CD4-positive, alpha-beta memory T cell (primary cell): ENCODE data around the gene SUN2. TPM values are rescaled to one million over a fixed set of nuclear protein-coding genes. Genes with fewer than 3 reads are reported as not detected.
"Not testable (repeated sequence)": the region's sequence is repeated elsewhere in the genome, so short reads cannot be mapped to it uniquely, and the experiment has no call there.

Source experiments
- CTCF ChIA-PET: fragments of 350-600 bp; sonication (Branson Sonifier 250); formaldehyde crosslinking; loops from one replicate; lab custom pipeline; 2021; ENCODE audit warnings: inconsistent platforms; ENCODE audit not compliant: partially characterized antibody; lab: Charles Lee
- POLR2A ChIA-PET: fragments of 350-600 bp; sonication (Branson Sonifier 250); formaldehyde crosslinking; loops from one replicate; lab custom pipeline; 2021; ENCODE audit not compliant: partially characterized antibody; lab: Charles Lee
- DNase-seq, 5 donors: peaks; one replicate each; pipeline versions ENCODE4 v3.0.0 to v3.0.0-alpha.2; 2020 to 2022; ENCODE audit warnings: mixed read lengths in 1 of 5
- H3K27ac ChIP-seq: one replicate; pipeline ENCODE4 v1.7.0; 2013; ENCODE audit warnings: low read depth, low read length
- H3K27me3 ChIP-seq: 2 replicates; pipeline ENCODE4 v1.7.0; 2013; ENCODE audit warnings: mild to moderate bottlenecking, low read length, moderate library complexity; ENCODE audit not compliant: insufficient read depth
- H3K36me3 ChIP-seq: 2 replicates; pipeline ENCODE4 v1.7.0; 2013; ENCODE audit warnings: mild to moderate bottlenecking, low read length, moderate library complexity; ENCODE audit not compliant: insufficient read depth
- H3K4me1 ChIP-seq: 2 replicates; pipeline ENCODE4 v1.7.0; 2013; ENCODE audit warnings: mild to moderate bottlenecking, low read length, moderate library complexity; ENCODE audit not compliant: insufficient read depth
- H3K4me3 ChIP-seq, 2 donors: one replicate each; pipeline ENCODE4 v1.7.0; 2013; ENCODE audit warnings: low read length in 2 of 2, mild to moderate bottlenecking in 1 of 2
- H3K9me3 ChIP-seq, 2 donors: one replicate each; pipeline ENCODE4 v1.7.0; 2013; ENCODE audit warnings: low read length in 2 of 2, control low read depth in 1 of 2; ENCODE audit not compliant: control insufficient read depth in 1 of 2
- H3K27ac Mint-ChIP-seq, 7 donors: one replicate each; pipeline ENCODE4 v1.8.0; 2020 to 2021; ENCODE audit warnings: mixed read lengths in 7 of 7, mild to moderate bottlenecking in 6 of 7, inconsistent platforms in 3 of 7, moderate library complexity in 3 of 7
- H3K27me3 Mint-ChIP-seq, 2 donors: one replicate each; pipeline ENCODE4 v1.8.0; 2020 to 2021; ENCODE audit warnings: mixed read lengths in 2 of 2
- H3K36me3 Mint-ChIP-seq, 2 donors: one replicate each; pipeline ENCODE4 v1.8.0; 2020 to 2021; ENCODE audit warnings: mixed read lengths in 2 of 2, inconsistent platforms in 1 of 2, mild to moderate bottlenecking in 1 of 2
- H3K4me1 Mint-ChIP-seq, 4 donors: one replicate each; pipeline ENCODE4 v1.8.0; 2020 to 2021; ENCODE audit warnings: mixed read lengths in 4 of 4, mild to moderate bottlenecking in 1 of 4
- H3K4me3 Mint-ChIP-seq, 8 donors: one replicate each; pipeline ENCODE4 v1.8.0; 2020 to 2021; ENCODE audit warnings: mixed read lengths in 8 of 8, mild to moderate bottlenecking in 7 of 8, moderate library complexity in 6 of 8, inconsistent platforms in 3 of 8
- H3K9me3 Mint-ChIP-seq, 8 donors: one replicate each; pipeline ENCODE4 v1.8.0; 2020 to 2021; ENCODE audit warnings: mixed read lengths in 8 of 8, mild to moderate bottlenecking in 5 of 8, inconsistent platforms in 3 of 8, moderate library complexity in 1 of 8
- intact Hi-C: fragments of 100-400 bp; cut with micrococcal nuclease; formaldehyde crosslinking; loops from one replicate; pipeline ENCODE4 v1.15.1; 2023
- polyA plus RNA-seq, 2 donors: library from polyadenylated mRNA; unstranded; fragments of 300-500 nt; fragmentation: Illumina TruSeq; gene quantifications; one replicate each; pipeline ENCODE4 v1.2.3, GENCODE V29; 2021
- total RNA-seq, 2 experiments: library from RNA; stranded (reverse); gene quantifications; one replicate each; pipeline ENCODE4 v1.2.3, GENCODE V29; 2021

Gene SUN2
- total RNA-seq (1,000 to 10,000 TPM in 1 of 2 experiments, 100 to 1,000 TPM in 1; 988 to 1,004 TPM), polyA plus RNA-seq (100 to 1,000 TPM; 323 to 643 TPM)

GRCh38 chr22:38755911-38756532 is at the start of gene SUN2:
Gene SUN2, minus strand, starts transcription at chr22:38755998. Its CDS starts 3,370 bp downstream, at chr22:38752628.
- Mint-ChIP-seq H3K4me3 (peak within 1 kb of the TSS; percentile 97 to 99 (median 99)), H3K27me3 (no peaks in the 10 kb centered on the region), H3K27ac (peak within 1 kb of the TSS; percentile 90 to 99 (median 98)), H3K4me1 (peaks cover 35 to 81% (median 53%) of the 10 kb centered on the region in 4 donors), H3K36me3 (peaks cover 37 to 42% of the 10 kb centered on the region in 2 donors), H3K9me3 (peaks cover 0 to 2% (median 0%) of the 10 kb centered on the region in 8 donors)
- H3K27ac ChIP-seq = peak within 1 kb of the TSS; percentile 74
- POLR2A ChIA-PET = interaction anchor here (0.7 to 42.6 kb wide), 10 partner anchors 11 to 99 kb away, joined by 3 to 1746 read pairs (median 5); partner anchors contain the start of genes DNAL4, GTPBP1 and NPTXR
- peak within 1 kb of the TSS; percentile 72 to 98 for H3K4me3 ChIP-seq
- peak; percentile 92 to 95 (median 92) for DNase-seq
- CTCF ChIA-PET = interaction anchor here (1.1 to 4.9 kb wide), 3 partner anchors 12 to 22 kb away, joined by 3 to 56 read pairs (median 12); no protein-coding TSS in a partner anchor
- peaks cover 64% of the 10 kb centered on the region for H3K4me1 ChIP-seq
- intact Hi-C loops = loop anchor here (1.0 to 5.0 kb wide), 6 partner anchors 10 to 86 kb away; partner anchors contain the start of genes DNAL4, GTPBP1 and NPTXR
- H3K9me3 ChIP-seq = no peaks in the 10 kb centered on the region
- no peaks in the 10 kb centered on the region for H3K27me3 ChIP-seq
- peaks cover 21% of the 10 kb centered on the region for H3K36me3 ChIP-seq

DNA sequence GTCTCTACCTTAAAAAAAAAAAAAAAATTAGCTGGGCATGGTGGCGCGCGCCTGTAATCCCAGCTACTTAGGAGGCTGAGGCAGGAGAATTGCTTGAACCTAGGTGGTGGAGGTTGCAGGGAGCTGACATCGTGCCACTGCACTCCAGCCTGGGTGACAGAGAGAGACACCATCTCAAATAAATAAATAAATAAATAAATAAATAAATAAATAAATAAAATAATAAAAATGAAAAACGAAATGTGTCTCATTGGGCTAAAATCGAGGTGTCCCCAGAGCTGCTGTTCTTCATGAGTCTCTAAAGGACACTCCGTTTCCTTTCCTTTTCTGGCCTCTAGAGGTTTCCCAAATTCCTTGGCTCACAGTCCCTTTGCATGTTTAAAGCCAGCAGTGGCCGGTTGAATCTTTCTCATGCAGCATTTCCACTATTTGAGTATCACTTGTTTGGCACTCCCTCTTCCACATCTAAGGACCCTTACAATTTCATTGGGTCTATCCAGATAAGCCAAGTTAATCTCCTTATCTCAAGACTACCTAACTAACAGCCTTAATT is 49.3 kb upstream of the SUN2 start:
- H3K4me1 Mint-ChIP-seq, H3K4me3 Mint-ChIP-seq, H3K4me3 ChIP-seq, intact Hi-C loops, H3K4me1 ChIP-seq, H3K9me3 Mint-ChIP-seq, H3K9me3 ChIP-seq, POLR2A ChIA-PET, H3K27ac ChIP-seq, H3K36me3 ChIP-seq, CTCF ChIA-PET, DNase-seq, H3K27me3 ChIP-seq, H3K27ac Mint-ChIP-seq, H3K36me3 Mint-ChIP-seq: not testable (repeated sequence)
- H3K27me3 Mint-ChIP-seq = peaks cover 10 to 11% of the 10 kb centered on the region in 2 donors

GRCh38 chr22:38802671-38803121 is 46.9 kb upstream of the SUN2 start:
- peaks cover 0 to 6% (median under 1%) of the 10 kb centered on the region in 8 donors for H3K9me3 Mint-ChIP-seq
- H3K27me3 Mint-ChIP-seq = peaks cover 8 to 20% of the 10 kb centered on the region in 2 donors
- H3K4me1 ChIP-seq = no peaks in the 10 kb centered on the region
- no peaks in the 10 kb centered on the region for H3K27me3 ChIP-seq
- CTCF ChIA-PET = interaction anchor here (1.2 kb wide), 1 partner anchor 15 kb away, joined by 4 read pairs; no protein-coding TSS in a partner anchor
- POLR2A ChIA-PET = interaction anchor here (0.8 kb wide), 1 partner anchor 70 kb away, joined by 3 read pairs; no protein-coding TSS in a partner anchor
- no peaks in the 10 kb centered on the region for H3K36me3 Mint-ChIP-seq
- H3K27ac Mint-ChIP-seq = no peak overlapping the region
- H3K9me3 ChIP-seq = no peaks in the 10 kb centered on the region
- no peak for DNase-seq
- intact Hi-C loops = no loop called here
- peaks cover 5 to 9% (median 7%) of the 10 kb centered on the region in 4 donors for H3K4me1 Mint-ChIP-seq
- H3K27ac ChIP-seq = no peak overlapping the region
- no peak overlapping the region for H3K4me3 Mint-ChIP-seq
- no peaks in the 10 kb centered on the region for H3K36me3 ChIP-seq
- no peak overlapping the region for H3K4me3 ChIP-seq

GRCh38 chr22:38799265-38800002 is 43.6 kb upstream of the SUN2 start:
- peaks cover 4% of the 10 kb centered on the region for H3K4me1 ChIP-seq
- ChIA-PET POLR2A (no interaction called here), CTCF (no interaction called here)
- intact Hi-C loops = no loop called here
- DNase-seq = no peak
- no peak overlapping the region for H3K4me3 ChIP-seq
- peaks cover 0 to 6% (median under 1%) of the 10 kb centered on the region in 8 donors for H3K9me3 Mint-ChIP-seq
- no peaks in the 10 kb centered on the region for H3K36me3 ChIP-seq
- no peaks in the 10 kb centered on the region for H3K9me3 ChIP-seq
- H3K27ac Mint-ChIP-seq = no peak overlapping the region
- no peaks in the 10 kb centered on the region for H3K36me3 Mint-ChIP-seq
- no peak overlapping the region for H3K27ac ChIP-seq
- H3K27me3 Mint-ChIP-seq = peaks cover 11 to 32% of the 10 kb centered on the region in 2 donors
- peaks cover 7 to 10% (median 9%) of the 10 kb centered on the region in 4 donors for H3K4me1 Mint-ChIP-seq
- H3K27me3 ChIP-seq = no peaks in the 10 kb centered on the region
- no peak overlapping the region for H3K4me3 Mint-ChIP-seq

DNA sequence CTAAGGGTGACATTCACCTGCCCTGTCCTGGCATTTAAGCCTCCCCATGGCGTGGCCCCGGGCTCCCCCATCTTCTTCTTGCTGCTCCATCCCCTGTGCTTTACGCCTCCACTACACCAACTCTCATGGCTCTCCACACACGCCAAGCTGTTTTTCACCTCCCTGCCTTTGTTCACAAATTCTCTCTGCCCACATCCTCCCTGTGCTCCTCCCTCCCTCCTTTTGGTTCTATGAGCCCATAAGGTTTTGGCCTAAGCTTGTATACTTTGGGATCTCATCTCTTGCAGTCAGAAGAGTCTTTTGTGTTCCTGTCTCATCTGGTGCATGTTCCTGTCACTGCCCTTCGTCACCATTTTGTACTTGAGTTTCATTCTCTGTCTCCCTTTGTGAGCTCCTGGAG is 42.7 kb upstream of the SUN2 start:
- Histone ChIP-seq H3K36me3 (no peaks in the 10 kb centered on the region), H3K9me3 (no peaks in the 10 kb centered on the region), H3K27ac (no peak overlapping the region), H3K4me3 (no peak overlapping the region), H3K4me1 (peaks cover 7% of the 10 kb centered on the region), H3K27me3 (no peaks in the 10 kb centered on the region)
- Mint-ChIP-seq H3K27ac (peak overlapping the region in 1 of 7 donors; percentile 17), H3K27me3 (peaks cover 11 to 32% of the 10 kb centered on the region in 2 donors), H3K9me3 (peaks cover 0 to 6% (median under 1%) of the 10 kb centered on the region in 8 donors), H3K4me1 (peaks cover 10 to 14% (median 12%) of the 10 kb centered on the region in 4 donors), H3K36me3 (no peaks in the 10 kb centered on the region), H3K4me3 (peak overlapping the region in 1 of 8 donors; percentile 14)
- intact Hi-C loops = no loop called here
- CTCF ChIA-PET = no interaction called here
- POLR2A ChIA-PET = no interaction called here
- no peak for DNase-seq

DNA sequence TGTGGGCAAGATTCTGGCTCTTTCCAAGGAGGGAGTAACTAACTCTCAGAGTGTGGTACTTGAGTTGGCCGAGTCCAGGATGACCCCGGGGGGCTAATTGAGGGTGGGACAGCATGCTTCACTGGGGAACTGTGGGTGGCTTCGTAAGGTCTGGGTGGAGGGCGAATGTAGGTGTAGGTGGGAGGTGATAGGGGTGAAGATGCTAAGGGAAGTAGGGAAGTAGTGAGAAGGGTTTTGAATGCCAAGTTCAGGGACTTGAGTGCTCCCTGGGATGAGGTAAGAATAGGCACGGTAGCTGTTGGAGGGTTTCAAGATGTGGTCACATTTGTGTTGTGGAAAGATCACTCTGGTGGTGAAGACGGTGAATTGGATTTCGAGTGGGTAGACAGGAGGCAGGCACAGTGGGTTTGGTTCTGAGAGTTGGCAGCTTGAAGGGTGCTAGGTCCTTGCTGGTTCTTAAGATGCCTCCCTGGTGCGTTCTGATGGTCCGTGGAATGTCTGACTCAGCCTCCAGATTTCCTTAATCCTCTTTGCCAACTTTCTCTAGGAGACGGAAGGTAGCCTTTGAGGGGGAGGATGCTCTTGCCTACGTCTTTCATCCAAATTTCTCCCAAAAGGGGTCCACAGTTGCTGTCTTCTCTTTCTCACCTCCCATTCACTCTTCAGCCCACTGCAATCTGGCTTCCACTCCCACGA is 40.6 kb upstream of the SUN2 start:
- POLR2A ChIA-PET = no interaction called here
- Mint-ChIP-seq H3K4me3 (peak overlapping the region in 1 of 8 donors; percentile 8), H3K4me1 (peaks cover 15 to 22% (median 19%) of the 10 kb centered on the region in 4 donors)

More for the DNA sequence above, 40.6 kb upstream of the SUN2 start:
- no peaks in the 10 kb centered on the region for H3K36me3 ChIP-seq
- intact Hi-C loops = no loop called here
- CTCF ChIA-PET = no interaction called here
- H3K27ac Mint-ChIP-seq = peak overlapping the region in 2 of 7 donors; percentile 29 to 58
- H3K4me1 ChIP-seq = peaks cover 16% of the 10 kb centered on the region
- H3K9me3 Mint-ChIP-seq = peaks cover 0 to 6% (median 0%) of the 10 kb centered on the region in 8 donors
- peaks cover 6 to 27% of the 10 kb centered on the region in 2 donors for H3K27me3 Mint-ChIP-seq
- H3K27me3 ChIP-seq = no peaks in the 10 kb centered on the region
- H3K9me3 ChIP-seq = no peaks in the 10 kb centered on the region
- no peak for DNase-seq
- H3K36me3 Mint-ChIP-seq = peaks cover 0 to 5% of the 10 kb centered on the region in 2 donors
- H3K27ac ChIP-seq = no peak overlapping the region
- no peak overlapping the region for H3K4me3 ChIP-seq
